HepG2 (cell line): ENCODE results near the gene KCNAB2. TPM values are rescaled to one million over a fixed set of nuclear protein-coding genes. Genes with fewer than 3 reads are reported as not detected.
A peak's percentile ranks its signal among the peaks of the same experiment; 100 is the strongest.

Source experiments
- CEBPG ChIP-seq: IDR thresholded peaks from 2 replicates; pipeline ENCODE4 v1.6.1; 2016
- CREB1 ChIP-seq, 2 experiments: fragments of 450-650 bp in 1 of 2; IDR thresholded peaks; 2 replicates each; pipeline ENCODE4 v1.6.1; 2016 to 2017; ENCODE audit warnings: control low read depth in 1 of 2, mild to moderate bottlenecking in 1 of 2, missing compliant biosample characterization in 1 of 2, missing genetic modification characterization in 1 of 2
- HDAC2 ChIP-seq: sonication (generic); formaldehyde crosslinking; IDR thresholded peaks from 2 replicates; pipeline ENCODE4 v1.4.0; 2020; ENCODE audit warnings: missing genetic modification reagents
- JDP2 ChIP-seq: sonication (generic); formaldehyde crosslinking; IDR thresholded peaks from 2 replicates; pipeline ENCODE4 v1.8.1; 2022; ENCODE audit warnings: missing genetic modification reagents, borderline replicate concordance
- SYNCRIP ChIP-seq: fragments of 200-400 bp; formaldehyde crosslinking; IDR thresholded peaks from 2 replicates; pipeline ENCODE4 v1.6.1; 2018; ENCODE audit warnings: mild to moderate bottlenecking, low read depth, low read length; ENCODE audit not compliant: insufficient read depth
- ZKSCAN5 ChIP-seq: sonication (generic); formaldehyde crosslinking; IDR thresholded peaks from 2 replicates; pipeline ENCODE4 v1.5.1; 2020; ENCODE audit warnings: mild to moderate bottlenecking, missing genetic modification reagents
- ZMYM3 ChIP-seq: sonication (generic); formaldehyde crosslinking; IDR thresholded peaks from 2 replicates; pipeline ENCODE4 v1.5.1; 2020; ENCODE audit warnings: mild to moderate bottlenecking, missing genetic modification reagents
- ZNF225 ChIP-seq: sonication (generic); formaldehyde crosslinking; IDR thresholded peaks from 2 replicates; pipeline ENCODE4 v1.4.0; 2020; ENCODE audit warnings: mild to moderate bottlenecking, missing genetic modification reagents
- ZNF263 ChIP-seq: sonication (generic); formaldehyde crosslinking; IDR thresholded peaks from 2 replicates; pipeline ENCODE4 v1.4.0; 2020; ENCODE audit warnings: missing genetic modification reagents
- polyA plus RNA-seq, 8 experiments: library from polyadenylated mRNA; depleted of rRNA in 3 of 8; stranded (reverse) in 7 of 8; unstranded in 1 of 8; fragments of >200 nt; fragmentation: Illumina TruSeq in 4 of 8; extraction: Trizol in 4 of 8; gene quantifications; 2 replicates each; pipeline versions ENCODE4 v1.2.1 to v1.2.3, GENCODE V29; 2011 to 2016; ENCODE audit warnings: low read depth in 4 of 8, missing spikeins in 1 of 8, mixed read lengths in 1 of 8; ENCODE audit not compliant: insufficient read depth in 1 of 8
- total RNA-seq, 5 experiments: library from RNA; depleted of rRNA; stranded (reverse); fragments of >200 nt; fragmentation: Illumina TruSeq; extraction: Trizol; gene quantifications; 2 replicates each; pipeline ENCODE4 v1.2.3, GENCODE V29; 2016; ENCODE audit warnings: low read depth in 1 of 5
- TF ChIP-seq, protein P1 (sequence below): sonication (generic); formaldehyde crosslinking; IDR thresholded peaks from 2 replicates; pipeline ENCODE4 v1.9.0; 2021; ENCODE audit warnings: mild to moderate bottlenecking, missing genetic modification reagents
- TF ChIP-seq, protein P2 (sequence below): sonication (generic); formaldehyde crosslinking; IDR thresholded peaks from 2 replicates; pipeline ENCODE4 v1.4.0; 2020; ENCODE audit warnings: missing genetic modification reagents, borderline replicate concordance
- TF ChIP-seq, protein P3 (sequence below): sonication (generic); formaldehyde crosslinking; conservative IDR thresholded peaks from 2 replicates; pipeline ENCODE4 v1.5.0; 2020; ENCODE audit warnings: missing genetic modification reagents
- TF ChIP-seq, protein P4 (sequence below): sonication (generic); formaldehyde crosslinking; IDR thresholded peaks from 2 replicates; pipeline ENCODE4 v1.5.0; 2020; ENCODE audit warnings: mild to moderate bottlenecking, missing genetic modification reagents
- TF ChIP-seq, protein P5 (sequence below): sonication (generic); formaldehyde crosslinking; IDR thresholded peaks from 2 replicates; pipeline ENCODE4 v1.4.0; 2020; ENCODE audit warnings: mild to moderate bottlenecking, missing genetic modification reagents, borderline replicate concordance

Gene KCNAB2
- total and polyA plus RNA-seq, 2 of the 13 experiments (the other 11 are each of a cell fraction or from before 2014, with no cell fraction given): 6.2 to 8.8 TPM

DNA sequence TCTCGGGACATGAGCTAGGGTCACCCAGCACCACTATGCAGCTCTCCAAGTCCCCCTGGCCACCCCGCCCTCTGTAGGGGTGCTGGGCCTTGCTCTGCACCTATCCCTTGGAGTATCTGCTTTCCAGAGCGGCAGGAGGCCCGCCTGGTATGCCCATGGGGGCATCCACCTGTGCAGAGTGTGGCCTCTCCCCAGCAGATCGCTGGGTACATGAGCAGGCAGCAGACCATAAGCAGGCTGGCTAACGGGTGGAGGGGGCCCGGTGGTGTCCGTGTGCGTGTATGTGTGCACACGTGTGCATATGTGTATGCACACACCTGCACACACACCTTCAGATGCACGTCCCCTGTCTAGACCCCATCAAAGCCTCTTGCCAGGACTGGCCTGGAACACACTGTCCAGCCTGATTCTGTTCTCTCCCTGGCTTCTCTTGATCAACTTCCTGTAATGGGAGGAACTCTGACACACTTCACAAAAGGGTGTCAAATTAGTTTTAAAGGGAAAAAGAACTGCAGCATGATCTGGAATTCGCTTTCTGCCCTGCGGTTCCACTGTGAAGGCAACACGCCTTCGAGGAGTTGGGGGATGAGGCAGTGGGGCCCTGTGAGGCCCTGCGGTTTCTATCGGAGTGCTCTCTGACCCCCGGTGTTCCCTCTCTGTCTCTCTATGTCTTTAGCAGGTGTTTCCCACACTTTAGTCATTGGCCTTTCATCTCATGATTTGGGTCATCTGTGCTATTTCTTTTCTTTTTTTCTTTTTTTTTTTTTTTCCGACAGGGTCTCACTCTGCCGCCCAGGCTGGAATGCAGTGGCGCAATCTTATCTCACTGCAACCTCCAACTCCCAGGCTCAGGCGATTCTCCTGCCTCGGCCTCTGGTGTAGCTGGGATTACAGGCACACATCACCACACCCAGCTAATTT lies 36.3 kb upstream of the KCNAB2 start (continued):
- TF ChIP-seq, protein P1, sequence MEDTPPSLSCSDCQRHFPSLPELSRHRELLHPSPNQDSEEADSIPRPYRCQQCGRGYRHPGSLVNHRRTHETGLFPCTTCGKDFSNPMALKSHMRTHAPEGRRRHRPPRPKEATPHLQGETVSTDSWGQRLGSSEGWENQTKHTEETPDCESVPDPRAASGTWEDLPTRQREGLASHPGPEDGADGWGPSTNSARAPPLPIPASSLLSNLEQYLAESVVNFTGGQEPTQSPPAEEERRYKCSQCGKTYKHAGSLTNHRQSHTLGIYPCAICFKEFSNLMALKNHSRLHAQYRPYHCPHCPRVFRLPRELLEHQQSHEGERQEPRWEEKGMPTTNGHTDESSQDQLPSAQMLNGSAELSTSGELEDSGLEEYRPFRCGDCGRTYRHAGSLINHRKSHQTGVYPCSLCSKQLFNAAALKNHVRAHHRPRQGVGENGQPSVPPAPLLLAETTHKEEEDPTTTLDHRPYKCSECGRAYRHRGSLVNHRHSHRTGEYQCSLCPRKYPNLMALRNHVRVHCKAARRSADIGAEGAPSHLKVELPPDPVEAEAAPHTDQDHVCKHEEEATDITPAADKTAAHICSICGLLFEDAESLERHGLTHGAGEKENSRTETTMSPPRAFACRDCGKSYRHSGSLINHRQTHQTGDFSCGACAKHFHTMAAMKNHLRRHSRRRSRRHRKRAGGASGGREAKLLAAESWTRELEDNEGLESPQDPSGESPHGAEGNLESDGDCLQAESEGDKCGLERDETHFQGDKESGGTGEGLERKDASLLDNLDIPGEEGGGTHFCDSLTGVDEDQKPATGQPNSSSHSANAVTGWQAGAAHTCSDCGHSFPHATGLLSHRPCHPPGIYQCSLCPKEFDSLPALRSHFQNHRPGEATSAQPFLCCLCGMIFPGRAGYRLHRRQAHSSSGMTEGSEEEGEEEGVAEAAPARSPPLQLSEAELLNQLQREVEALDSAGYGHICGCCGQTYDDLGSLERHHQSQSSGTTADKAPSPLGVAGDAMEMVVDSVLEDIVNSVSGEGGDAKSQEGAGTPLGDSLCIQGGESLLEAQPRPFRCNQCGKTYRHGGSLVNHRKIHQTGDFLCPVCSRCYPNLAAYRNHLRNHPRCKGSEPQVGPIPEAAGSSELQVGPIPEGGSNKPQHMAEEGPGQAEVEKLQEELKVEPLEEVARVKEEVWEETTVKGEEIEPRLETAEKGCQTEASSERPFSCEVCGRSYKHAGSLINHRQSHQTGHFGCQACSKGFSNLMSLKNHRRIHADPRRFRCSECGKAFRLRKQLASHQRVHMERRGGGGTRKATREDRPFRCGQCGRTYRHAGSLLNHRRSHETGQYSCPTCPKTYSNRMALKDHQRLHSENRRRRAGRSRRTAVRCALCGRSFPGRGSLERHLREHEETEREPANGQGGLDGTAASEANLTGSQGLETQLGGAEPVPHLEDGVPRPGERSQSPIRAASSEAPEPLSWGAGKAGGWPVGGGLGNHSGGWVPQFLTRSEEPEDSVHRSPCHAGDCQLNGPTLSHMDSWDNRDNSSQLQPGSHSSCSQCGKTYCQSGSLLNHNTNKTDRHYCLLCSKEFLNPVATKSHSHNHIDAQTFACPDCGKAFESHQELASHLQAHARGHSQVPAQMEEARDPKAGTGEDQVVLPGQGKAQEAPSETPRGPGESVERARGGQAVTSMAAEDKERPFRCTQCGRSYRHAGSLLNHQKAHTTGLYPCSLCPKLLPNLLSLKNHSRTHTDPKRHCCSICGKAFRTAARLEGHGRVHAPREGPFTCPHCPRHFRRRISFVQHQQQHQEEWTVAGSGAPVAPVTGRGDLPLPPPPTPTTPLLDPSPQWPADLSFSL (CRISPR knock-in tag): no peak
- TF ChIP-seq ZNF263 (CRISPR knock-in tag) (peak; percentile 78), HDAC2 (CRISPR knock-in tag) (no peak), JDP2 (CRISPR knock-in tag) (no peak), CEBPG (CRISPR knock-in tag) (peak; percentile 65), ZNF225 (CRISPR knock-in tag) (no peak), ZMYM3 (CRISPR knock-in tag) (peak; percentile 26; the same call in 1 of the 2 replicates), ZKSCAN5 (CRISPR knock-in tag) (no peak), SYNCRIP (no peak), CREB1 (IDR thresholded peaks at IDR 0.05) (no peak), CREB1 (CRISPR knock-in tag; IDR thresholded peaks at IDR 0.05) (no peak)
- TF ChIP-seq, protein P2, sequence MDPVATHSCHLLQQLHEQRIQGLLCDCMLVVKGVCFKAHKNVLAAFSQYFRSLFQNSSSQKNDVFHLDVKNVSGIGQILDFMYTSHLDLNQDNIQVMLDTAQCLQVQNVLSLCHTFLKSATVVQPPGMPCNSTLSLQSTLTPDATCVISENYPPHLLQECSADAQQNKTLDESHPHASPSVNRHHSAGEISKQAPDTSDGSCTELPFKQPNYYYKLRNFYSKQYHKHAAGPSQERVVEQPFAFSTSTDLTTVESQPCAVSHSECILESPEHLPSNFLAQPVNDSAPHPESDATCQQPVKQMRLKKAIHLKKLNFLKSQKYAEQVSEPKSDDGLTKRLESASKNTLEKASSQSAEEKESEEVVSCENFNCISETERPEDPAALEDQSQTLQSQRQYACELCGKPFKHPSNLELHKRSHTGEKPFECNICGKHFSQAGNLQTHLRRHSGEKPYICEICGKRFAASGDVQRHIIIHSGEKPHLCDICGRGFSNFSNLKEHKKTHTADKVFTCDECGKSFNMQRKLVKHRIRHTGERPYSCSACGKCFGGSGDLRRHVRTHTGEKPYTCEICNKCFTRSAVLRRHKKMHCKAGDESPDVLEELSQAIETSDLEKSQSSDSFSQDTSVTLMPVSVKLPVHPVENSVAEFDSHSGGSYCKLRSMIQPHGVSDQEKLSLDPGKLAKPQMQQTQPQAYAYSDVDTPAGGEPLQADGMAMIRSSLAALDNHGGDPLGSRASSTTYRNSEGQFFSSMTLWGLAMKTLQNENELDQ (CRISPR knock-in tag): no peak
- TF ChIP-seq, protein P3, sequence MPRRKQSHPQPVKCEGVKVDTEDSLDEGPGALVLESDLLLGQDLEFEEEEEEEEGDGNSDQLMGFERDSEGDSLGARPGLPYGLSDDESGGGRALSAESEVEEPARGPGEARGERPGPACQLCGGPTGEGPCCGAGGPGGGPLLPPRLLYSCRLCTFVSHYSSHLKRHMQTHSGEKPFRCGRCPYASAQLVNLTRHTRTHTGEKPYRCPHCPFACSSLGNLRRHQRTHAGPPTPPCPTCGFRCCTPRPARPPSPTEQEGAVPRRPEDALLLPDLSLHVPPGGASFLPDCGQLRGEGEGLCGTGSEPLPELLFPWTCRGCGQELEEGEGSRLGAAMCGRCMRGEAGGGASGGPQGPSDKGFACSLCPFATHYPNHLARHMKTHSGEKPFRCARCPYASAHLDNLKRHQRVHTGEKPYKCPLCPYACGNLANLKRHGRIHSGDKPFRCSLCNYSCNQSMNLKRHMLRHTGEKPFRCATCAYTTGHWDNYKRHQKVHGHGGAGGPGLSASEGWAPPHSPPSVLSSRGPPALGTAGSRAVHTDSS: no peak
- TF ChIP-seq, protein P4, sequence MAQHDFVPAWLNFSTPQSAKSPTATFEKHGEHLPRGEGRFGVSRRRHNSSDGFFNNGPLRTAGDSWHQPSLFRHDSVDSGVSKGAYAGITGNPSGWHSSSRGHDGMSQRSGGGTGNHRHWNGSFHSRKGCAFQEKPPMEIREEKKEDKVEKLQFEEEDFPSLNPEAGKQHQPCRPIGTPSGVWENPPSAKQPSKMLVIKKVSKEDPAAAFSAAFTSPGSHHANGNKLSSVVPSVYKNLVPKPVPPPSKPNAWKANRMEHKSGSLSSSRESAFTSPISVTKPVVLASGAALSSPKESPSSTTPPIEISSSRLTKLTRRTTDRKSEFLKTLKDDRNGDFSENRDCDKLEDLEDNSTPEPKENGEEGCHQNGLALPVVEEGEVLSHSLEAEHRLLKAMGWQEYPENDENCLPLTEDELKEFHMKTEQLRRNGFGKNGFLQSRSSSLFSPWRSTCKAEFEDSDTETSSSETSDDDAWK (CRISPR knock-in tag): no peak
- TF ChIP-seq, protein P5, sequence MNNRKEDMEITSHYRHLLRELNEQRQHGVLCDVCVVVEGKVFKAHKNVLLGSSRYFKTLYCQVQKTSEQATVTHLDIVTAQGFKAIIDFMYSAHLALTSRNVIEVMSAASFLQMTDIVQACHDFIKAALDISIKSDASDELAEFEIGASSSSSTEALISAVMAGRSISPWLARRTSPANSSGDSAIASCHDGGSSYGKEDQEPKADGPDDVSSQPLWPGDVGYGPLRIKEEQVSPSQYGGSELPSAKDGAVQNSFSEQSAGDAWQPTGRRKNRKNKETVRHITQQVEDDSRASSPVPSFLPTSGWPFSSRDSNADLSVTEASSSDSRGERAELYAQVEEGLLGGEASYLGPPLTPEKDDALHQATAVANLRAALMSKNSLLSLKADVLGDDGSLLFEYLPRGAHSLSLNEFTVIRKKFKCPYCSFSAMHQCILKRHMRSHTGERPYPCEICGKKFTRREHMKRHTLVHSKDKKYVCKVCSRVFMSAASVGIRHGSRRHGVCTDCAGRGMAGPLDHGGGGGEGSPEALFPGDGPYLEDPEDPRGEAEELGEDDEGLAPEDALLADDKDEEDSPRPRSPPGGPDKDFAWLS (CRISPR knock-in tag): no peak
